Endometrial microvascular endothelial cells (primary cell): ENCODE results near the gene NAV2. TPM values are rescaled to one million over a fixed set of nuclear protein-coding genes. Genes with fewer than 3 reads are reported as not detected.

Experiments used
- in situ Hi-C: cut with HindIII; loops from 2 replicates; pipeline ENCODE4 v1.10.0; 2017; ENCODE audit warnings: low sequenced_read_pairs, low pct_unique_long_range_greater_than_20kb; ENCODE audit errors: inconsistent ontology term
- total RNA-seq: library from RNA; depleted of rRNA; stranded (reverse); fragments of >200 nt; gene quantifications from one replicate; pipeline ENCODE4 v1.2.3, GENCODE V29; 2015; ENCODE audit errors: inconsistent ontology term

NAV2 gene
- total RNA-seq, 1 donor from 2014 or later: 27.0 TPM

DNA sequence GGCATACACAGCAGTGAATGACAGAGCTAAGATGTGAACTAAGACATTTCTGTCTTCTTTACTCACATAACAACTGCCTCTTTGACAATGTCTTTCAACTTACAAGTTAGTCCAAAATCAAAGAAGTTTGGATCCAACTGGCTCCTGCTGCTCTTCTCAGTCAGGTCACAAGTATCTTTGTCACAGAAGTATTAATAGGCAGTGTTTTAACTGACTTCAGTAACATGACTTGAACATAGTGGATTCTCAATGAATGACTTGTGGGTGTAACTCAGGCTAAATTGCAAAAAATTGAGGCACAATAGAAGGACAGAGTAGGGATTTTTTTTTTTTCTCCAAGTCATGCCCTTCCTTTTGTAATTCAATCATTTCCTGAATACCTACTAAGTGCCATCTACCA lies 425.0 kb downstream of the NAV2 start:
- in situ Hi-C loops: no loop called here

DNA sequence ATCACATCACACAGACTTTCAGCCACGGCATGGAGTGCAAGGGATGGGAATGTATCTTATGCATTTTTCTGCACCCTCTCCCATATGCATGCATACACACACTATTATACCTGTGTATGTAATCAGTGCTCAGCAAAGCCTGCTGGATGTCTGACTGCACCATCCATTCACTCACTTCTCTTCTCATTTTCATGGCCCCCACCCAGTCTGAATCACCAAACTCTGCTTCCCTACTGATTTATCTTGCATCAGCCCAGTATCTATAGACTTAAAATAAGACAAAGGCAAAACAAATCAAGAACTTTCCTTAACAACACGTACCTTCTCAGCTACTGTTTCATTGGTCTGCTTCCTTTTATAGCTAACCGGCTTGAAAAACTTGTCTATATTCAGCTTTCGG lies 426.1 kb downstream of the NAV2 start:
- in situ Hi-C loops: no loop called here

DNA sequence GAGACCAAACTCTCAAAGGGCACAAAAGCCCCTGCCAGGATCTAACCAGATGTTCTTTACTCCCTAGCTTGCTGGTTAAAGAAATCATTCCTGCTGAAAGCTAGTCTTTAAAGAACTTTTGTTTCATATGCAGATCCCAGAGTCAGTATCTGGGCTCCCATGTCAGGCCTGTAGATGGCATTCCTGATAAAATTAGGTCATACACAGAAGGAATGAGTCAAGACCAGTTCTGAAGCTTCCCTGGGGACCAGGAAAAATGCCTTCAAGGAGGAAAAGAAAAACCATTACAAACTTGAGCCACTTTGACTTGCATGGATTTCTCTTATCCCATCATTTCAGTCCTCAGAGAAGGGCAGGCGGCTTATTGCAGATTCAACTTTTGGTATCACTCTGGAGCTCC lies 441.7 kb downstream of the NAV2 start:
- in situ Hi-C loops: no loop called here

DNA sequence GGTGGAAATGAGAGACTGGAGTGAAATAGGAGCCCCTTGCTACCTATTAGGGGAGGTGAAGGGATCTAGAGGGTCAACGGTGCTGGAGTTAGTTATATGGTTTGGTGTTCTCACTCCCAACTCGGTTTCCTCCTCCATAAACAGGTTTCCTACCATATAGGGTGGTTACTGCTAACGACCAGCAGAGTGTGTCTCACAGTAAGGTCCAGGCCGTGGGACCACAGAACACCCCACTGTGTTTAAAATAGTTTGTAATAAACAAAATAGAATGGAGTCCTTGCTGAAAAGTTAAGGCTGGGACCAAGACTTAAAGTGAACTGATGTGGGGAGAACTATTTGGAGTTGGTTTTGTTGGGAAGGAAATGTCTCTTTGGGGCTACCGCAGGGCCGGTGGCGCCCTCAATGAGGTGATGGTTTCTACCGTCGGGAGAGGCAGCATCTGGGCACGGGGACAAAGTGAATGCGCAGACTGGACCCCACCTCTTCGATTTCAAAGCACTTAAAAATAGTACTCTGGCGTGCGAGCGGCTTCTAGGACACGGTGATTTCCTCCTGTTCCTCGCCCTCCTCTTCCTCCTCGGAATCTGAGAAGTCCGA lies 443.1 kb downstream of the NAV2 start:
- in situ Hi-C loops: no loop called here

DNA sequence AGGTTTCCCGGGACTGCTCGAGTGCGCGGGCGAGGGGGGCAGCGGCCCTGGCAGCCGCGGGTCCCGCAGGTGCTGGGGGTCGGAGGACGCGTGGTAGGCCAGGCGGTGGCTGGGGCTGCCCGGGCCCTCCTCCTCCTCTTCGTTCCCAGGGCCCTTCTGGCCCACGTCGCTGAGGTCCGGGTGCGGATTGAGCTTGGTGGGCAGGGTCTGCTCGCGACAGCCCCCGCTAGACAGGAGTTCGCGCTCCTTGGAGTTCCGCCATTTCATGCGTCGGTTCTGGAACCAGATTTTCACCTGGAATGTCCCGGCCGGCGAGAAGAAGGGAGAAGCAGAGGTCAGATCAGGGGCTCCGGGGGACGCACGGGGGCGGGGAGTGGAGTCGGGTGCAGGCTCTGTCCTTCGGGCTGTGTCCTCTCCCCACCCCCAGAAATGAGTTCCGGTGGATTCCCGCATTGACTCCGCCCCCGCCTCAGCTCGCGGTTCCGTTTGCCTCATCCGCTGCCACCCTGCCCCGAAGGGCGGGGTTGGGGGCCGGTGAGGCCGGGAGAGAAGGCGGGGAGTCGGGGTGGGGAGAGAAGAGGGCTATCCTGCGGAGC lies 443.7 kb downstream of the NAV2 start:
- in situ Hi-C loops: no loop called here

DNA sequence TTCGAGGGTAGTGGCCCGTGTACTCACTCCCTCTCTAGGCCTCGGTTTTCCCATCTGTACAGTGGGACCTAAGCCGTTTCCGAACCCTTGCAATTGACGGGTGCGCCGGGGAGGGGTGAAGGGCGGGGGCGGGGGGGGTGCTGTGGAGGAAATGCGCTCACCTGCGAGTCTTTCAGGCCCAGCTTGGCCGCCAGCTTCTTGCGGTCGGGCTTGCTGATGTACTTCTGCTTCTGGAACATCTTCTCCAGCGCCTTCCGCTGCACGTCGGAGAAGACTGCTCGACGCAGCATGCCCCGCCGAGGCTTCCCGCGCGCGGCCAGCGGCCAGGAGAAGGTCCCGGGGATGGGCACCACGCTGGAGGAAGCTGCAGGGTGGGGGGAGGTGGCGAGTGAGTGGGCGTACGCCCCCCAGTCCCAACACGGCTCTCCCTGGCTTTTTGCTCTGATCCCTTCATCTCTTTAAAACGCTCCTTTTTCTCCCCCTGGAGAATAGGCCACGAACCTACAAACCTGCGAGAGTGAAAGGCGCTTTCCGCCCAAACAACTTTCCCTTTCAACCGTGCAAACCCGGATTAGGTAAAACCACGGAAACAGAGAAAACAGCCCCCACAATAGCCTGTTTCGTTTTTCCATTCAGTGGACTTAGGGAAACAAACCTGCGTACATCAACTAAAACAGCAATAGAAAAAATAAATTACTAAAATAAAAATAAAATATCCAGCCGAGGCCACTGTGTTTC lies 444.4 kb downstream of the NAV2 start:
- in situ Hi-C loops: no loop called here

DNA sequence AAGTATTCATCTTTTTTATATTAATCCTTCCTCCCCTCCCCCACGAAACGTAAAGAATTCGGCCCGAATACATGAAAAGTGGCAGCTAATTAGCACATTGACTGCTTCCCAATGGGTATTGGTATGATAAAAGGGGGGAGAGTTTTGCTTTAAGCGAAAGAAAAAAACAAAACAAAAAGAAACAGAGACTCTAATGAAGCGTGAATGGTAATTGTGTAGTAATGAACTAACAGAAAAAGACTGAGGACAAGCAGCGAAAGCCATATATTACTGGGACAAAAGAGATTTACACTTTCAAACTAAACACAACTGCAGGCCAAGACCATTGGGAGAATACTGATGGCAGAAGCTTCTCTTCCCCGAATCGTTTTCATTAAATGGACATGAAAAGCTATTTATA lies 445.1 kb downstream of the NAV2 start:
- in situ Hi-C loops: no loop called here

DNA sequence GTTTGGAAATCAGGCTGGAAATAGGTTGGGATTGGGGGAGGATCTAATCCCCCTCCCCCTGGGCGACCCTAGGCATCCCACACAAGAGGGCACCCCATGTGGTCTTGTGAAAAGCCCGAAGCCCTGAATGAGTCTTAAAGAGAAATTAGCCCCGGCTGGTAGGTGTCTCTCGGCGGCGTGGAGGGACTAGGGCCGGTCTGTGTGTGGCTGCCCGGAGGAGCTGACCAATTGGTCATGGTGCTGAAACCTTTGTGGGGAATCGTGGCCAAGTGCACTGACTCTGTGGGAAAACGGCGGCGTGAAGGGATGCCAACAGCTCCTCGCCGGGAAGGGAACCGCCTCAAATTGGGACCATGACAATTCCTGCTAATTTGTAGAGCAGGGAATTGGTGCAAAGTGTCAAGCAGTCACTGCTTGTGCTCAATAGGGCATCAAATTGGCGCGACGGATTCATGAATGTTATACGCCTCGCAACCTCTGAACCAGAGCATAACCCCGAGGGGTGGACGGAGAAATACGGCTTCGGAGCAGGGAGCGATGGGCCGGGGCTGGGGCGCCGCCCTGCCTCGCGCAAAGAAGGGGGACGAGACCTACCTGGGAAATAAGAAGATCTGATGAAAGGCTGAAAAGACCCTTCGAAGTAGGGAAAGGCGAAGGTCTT lies 446.1 kb downstream of the NAV2 start:
- in situ Hi-C loops: no loop called here

DNA sequence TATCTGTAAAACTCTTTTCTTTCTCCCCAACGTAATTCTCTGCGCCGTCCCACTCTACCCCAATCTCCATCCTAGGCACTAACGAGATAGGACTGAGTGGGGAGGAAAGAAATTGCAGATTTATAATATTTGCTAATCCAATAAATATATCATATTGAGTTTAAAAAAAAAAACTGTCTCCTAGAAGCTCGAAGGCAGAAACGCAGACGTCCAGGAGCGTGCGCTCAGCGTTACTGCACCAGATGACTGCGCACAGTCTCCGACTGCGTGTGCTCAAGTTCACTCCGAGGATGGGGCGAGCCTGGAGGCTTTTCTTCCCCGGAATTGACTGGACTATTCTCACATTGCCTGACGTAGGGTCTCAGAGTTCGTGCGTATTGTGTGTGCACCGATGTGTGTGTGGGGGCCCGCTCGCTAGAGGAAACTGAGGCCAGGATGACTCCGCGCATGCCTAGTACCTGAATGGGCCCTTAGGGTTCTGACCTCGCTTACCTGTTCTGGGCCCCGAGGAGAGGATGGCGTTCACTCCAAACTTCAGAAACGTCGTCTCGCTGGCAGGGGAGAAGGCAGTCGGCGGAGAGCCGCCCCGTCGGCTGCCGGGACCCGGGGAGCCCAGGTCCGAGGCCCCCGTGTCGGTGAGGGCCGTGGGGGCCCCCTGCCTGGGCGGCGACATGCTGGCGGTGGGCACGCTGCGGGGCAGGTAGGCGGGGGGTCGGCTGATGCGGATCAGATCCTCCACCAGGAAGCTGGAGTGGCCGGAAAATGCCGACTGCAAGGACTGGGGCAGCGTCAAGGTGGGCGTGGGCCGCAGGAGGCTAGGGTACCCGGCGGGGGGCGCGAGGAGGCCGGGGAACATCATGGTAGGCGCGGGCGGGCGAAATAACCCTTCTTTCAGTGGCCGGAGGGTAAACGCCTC lies 447.1 kb downstream of the NAV2 start:
- in situ Hi-C loops: no loop called here

DNA sequence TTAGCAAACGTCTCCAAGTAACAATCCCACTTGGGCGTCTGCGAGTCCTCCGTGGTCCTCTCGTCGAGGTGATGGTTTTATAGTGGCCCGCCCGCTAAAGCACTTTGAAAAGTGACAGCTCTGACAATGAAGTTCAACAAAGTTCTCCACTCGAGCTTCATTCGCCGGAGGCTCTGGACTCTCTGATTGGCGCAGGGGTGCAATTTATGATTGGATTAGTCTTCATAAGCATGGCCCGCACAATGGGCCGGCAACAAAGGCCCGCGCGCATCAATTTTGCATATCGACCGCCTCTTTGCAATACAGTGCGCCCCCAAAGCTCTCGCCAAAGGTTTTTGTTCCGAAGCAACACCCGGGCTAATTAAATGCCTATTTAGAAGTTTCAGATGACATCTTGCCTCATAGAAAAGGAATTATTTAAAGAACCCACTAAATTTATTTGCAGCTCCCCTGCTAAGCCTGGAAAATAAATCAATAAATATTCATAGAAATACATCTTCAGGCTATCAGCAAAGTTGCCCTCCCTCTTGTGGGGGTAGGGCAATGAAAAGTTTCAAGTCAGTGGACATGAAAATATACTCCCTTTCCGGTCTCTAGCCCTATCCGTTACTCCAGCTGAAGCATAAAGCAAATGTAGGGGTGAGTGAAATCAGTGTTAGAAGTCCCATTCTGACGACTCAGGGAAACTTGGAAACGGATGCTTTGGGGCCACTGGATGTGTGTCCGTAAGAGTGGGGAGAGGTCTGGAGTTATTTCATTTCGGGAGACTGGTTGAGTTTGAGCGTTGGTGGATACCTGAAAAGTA lies 448.0 kb downstream of the NAV2 start, which contains the start of gene DBX1:
DBX1 (minus strand) TSS at position 51 of the 805 bp plus-strand sequence. CDS start 151 bp downstream, outside the sequence.
- in situ Hi-C loops: no loop called here

DNA sequence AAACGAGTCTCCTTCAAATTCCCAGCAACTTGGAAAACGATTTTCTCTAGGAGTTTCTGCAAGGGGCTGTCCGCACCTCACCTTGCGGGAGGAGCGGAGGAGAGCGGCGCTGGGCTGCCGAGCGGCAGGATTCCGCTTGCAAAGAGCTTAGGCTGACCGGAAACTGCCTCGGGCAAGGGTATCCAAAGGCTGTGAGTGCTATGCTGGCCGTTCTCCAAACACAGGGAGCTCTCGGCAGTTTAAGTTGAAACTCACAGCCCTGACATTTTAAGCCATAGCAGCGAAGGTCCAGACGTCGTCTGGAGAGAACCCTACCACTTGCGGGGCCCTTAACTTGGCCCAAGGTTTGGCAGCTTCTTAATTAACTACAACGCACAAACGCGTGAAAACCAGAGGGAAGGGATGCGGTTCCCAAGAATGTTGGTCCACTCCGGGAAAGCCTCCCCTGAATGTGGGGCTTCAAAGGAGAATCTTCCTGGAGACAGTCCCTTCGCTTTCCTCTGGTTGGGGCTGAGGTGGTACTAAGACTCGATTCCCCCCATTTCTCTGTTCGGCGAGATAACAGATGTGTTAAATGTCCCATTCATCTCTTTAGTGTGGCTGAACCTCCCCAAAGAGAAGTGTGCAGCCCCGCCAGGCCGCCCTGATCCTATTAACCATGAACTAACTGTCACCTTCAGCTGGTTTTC lies 448.7 kb downstream of the NAV2 start:
- in situ Hi-C loops: no loop called here

DNA sequence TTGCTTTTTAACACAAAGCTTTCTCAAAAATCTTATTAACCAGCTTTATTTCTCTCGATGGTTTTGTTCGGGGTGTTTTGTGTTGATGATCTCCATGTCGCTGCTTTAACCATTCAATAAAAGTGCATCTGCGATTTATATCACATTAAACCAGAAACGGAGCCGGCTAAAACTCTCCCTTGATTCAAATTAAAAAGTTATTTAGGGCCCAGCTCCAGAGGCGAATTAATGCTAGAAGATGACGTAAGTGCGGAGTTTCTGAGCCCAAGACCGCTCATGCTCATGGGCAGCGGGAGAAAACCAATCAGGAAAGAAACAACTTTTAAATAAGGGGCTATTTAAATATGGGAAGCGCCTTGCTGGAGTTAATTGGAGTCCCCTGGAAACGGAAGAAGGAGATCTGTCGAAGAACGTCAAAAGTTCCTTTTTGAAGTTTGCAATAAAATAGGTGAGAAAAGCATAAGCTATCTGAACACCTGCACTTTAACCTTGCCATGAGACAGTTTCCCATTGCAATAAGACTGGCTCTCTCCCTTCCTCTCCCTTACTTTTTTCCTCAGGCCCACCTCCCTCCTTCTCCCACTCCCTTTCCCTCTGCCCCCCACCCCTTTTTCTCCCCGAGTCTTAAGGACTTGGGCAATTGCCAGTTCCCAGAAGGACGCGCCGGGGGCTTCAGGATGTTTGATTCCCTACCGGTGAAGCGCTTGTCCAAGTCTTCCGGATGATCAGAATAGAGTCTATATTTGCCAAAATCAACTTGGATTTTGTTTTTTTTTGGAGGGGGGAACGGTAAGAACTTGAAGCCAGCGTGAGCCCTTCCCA lies 449.5 kb downstream of the NAV2 start:
- in situ Hi-C loops: no loop called here

DNA sequence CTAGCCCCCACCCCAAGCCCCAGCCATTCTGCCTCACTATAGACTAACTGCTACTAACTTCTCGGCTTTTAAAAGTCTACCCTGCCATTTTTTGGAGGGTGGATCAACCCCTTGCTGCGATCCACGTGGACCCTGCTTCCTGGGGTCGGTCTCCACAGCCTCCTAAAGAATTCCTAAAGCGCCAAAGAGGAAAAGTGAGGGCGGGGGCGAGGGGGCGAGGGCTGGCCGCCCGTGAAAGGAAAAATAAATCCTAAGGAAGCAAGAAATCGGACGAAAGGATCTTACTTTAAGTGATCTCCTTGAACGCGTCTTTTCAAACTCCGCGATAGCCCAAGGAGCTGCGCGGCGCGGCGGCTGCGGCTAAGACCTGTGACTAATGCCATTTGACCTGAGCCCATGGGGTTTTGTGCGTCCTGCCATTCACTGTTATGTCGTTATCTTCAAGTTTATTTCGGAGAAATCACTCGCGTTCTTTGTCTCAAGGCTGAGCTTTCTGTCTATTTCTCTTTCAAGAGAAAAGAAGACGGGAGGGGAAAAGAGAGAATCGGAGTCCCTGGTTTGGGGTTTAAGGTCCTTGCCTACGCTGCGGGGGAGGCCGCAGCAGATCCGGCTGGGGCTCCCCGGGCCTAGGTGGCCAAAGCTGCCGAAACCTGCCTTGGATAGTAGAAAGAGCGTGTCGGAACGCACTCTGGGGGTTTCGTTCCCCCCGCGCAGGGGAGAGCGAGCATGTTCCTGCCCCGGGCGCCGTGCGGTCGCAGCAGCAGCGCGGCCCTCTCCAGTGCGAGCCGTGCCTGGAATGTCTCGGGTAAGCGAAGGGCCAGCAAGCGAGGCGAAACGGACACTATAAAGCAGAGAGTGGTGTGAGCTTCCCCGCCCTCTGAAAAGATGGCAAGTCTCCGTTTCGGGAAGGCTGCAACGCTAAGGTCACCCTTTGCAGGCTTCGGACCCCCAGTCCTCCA lies 450.5 kb downstream of the NAV2 start:
- in situ Hi-C loops: no loop called here

DNA sequence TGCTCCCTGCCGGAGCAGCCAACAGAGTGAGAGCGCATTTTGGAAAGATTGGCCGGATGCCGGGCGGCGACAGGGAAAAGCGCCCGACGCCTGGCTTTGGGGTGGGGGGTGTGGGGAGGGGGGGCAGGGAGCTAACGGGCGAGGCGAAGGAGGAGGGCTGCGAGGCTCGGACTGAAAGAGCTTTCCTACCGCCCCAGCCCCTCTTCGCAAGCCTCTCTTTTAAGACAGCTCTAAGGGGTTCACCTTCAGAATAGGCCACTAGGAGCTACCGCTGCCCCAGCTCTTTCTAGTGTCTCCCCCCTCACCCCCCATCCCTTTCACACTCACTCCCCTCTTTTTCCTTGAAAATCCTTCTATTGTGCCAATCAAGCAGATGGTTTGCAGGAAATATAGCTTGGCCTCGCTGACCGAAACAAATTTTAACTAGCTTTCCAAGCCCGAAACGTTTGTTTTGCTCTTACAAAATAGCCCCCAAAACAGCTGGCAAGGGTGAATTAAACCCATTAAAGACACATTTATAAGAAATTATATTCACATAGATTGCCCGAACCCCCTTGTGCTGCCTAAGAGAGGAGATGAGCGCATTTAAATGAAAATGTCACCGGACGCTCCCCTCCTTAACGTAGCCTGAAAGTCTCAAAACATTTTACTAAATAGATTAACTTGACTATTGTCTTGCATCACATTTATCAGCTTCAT lies 451.3 kb downstream of the NAV2 start:
- in situ Hi-C loops: no loop called here
